ENCODE measurements around the gene NRG3. TPM values are rescaled to one million over a fixed set of nuclear protein-coding genes. Genes with fewer than 3 reads are reported as not detected.

The NRG3 gene
- total RNA-seq, 2 donors from 2014 or later, result 1.7 to 2.3 TPM

DNA sequence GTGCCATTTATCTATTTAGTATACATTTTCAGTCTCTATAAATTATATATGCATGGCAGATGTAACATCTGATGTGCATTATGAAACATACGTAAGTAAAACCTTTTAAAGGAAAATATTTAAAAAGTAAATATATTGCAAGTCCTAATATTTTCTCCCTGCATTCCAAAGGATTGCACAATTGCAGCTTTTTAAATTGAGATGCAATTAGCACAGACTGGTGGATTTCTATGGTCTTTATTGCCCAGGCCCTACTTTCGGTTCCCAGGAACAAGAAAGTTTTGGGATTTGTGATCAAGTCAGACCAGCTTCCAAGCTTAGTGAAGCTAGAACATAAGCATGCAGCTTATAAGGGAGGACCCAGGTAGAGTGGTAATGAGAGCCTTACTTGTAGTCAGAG lies 337.8 kb downstream of the NRG3 start:
- TF ChIP-seq, protein P1, sequence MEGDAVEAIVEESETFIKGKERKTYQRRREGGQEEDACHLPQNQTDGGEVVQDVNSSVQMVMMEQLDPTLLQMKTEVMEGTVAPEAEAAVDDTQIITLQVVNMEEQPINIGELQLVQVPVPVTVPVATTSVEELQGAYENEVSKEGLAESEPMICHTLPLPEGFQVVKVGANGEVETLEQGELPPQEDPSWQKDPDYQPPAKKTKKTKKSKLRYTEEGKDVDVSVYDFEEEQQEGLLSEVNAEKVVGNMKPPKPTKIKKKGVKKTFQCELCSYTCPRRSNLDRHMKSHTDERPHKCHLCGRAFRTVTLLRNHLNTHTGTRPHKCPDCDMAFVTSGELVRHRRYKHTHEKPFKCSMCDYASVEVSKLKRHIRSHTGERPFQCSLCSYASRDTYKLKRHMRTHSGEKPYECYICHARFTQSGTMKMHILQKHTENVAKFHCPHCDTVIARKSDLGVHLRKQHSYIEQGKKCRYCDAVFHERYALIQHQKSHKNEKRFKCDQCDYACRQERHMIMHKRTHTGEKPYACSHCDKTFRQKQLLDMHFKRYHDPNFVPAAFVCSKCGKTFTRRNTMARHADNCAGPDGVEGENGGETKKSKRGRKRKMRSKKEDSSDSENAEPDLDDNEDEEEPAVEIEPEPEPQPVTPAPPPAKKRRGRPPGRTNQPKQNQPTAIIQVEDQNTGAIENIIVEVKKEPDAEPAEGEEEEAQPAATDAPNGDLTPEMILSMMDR (conservative IDR thresholded peaks at IDR 0.05), result no peak
- no peak overlapping the region for H3K27ac ChIP-seq (ENCODE audit: low read depth, low read length)
- H3K36me3 ChIP-seq (ENCODE audit: control insufficient read depth, insufficient read depth, low read length), result no peaks in the 10 kb centered on the region
- H3K9me3 Mint-ChIP-seq, result no peaks in the 10 kb centered on the region
- H3K4me3 Mint-ChIP-seq, result no peak overlapping the region
- H3K27ac Mint-ChIP-seq, result no peak overlapping the region
- H3K4me3 ChIP-seq (ENCODE audit: low read length), result no peak overlapping the region
- DNase-seq, result no peak
- 53 to 83% methylated on average over 1 of the region's 2 CpGs for WGBS, 2 experiments (ENCODE audit: insufficient coverage in 1 of 2, insufficient read length in 1 of 2)
- no peaks in the 10 kb centered on the region for H3K9me3 ChIP-seq (ENCODE audit: control insufficient read depth, low read length)
- H3K27me3 ChIP-seq (ENCODE audit: control insufficient read depth, insufficient read depth, low read length, poor library complexity, severe bottlenecking), result no peaks in the 10 kb centered on the region
- no peaks in the 10 kb centered on the region for H3K4me1 ChIP-seq (ENCODE audit: control insufficient read depth, insufficient read depth, low read length)
- no peaks in the 10 kb centered on the region for H3K36me3 Mint-ChIP-seq (ENCODE audit: low read depth)
- H3K9ac ChIP-seq (ENCODE audit: extremely low read depth, low read length, poor library complexity, severe bottlenecking), result no peak overlapping the region
- peaks cover 6% of the 10 kb centered on the region for H3K27me3 Mint-ChIP-seq (ENCODE audit: insufficient read depth)
- no peaks in the 10 kb centered on the region for H3K4me1 Mint-ChIP-seq

DNA sequence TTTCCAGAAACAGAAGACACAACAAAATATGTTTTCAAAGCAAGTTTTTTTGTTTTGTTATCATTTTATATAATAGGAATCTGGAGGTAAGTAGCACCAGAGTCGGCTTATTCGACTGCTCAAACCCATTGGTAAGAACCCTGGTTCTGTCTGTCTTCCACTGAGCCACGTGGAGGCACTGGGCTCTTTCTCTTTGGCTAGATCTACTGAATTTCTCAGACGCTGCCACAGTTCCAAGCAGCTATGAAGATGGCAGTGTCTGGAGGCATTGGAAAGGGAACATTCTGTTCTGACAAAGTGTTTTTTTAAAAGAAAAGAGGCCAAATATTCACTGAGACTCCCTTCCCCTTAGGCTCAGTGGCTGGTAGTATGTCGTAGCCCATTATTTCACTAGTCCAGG lies 338.8 kb downstream of the NRG3 start:
- H3K4me3 Mint-ChIP-seq, result no peak overlapping the region
- H3K27me3 Mint-ChIP-seq (ENCODE audit: insufficient read depth), result peaks cover 5% of the 10 kb centered on the region
- H3K27ac Mint-ChIP-seq, result no peak overlapping the region
- no peaks in the 10 kb centered on the region for H3K9me3 ChIP-seq (ENCODE audit: control insufficient read depth, low read length)
- H3K9me3 Mint-ChIP-seq, result no peaks in the 10 kb centered on the region
- H3K27me3 ChIP-seq (ENCODE audit: control insufficient read depth, insufficient read depth, low read length, poor library complexity, severe bottlenecking), result no peaks in the 10 kb centered on the region
- H3K27ac ChIP-seq (ENCODE audit: low read depth, low read length), result no peak overlapping the region
- no peak overlapping the region for H3K9ac ChIP-seq (ENCODE audit: extremely low read depth, low read length, poor library complexity, severe bottlenecking)
- no peaks in the 10 kb centered on the region for H3K36me3 ChIP-seq (ENCODE audit: control insufficient read depth, insufficient read depth, low read length)
- no peak overlapping the region for H3K4me3 ChIP-seq (ENCODE audit: low read length)
- no peaks in the 10 kb centered on the region for H3K4me1 ChIP-seq (ENCODE audit: control insufficient read depth, insufficient read depth, low read length)
- H3K36me3 Mint-ChIP-seq (ENCODE audit: low read depth), result no peaks in the 10 kb centered on the region
- no peak for DNase-seq
- H3K4me1 Mint-ChIP-seq, result no peaks in the 10 kb centered on the region
- TF ChIP-seq, protein P1 (conservative IDR thresholded peaks at IDR 0.05), result no peak
- WGBS, 2 experiments (ENCODE audit: insufficient coverage in 1 of 2, insufficient read length in 1 of 2), result 80 to 91% methylated on average over 1 to 5 of the region's 5 CpGs

DNA sequence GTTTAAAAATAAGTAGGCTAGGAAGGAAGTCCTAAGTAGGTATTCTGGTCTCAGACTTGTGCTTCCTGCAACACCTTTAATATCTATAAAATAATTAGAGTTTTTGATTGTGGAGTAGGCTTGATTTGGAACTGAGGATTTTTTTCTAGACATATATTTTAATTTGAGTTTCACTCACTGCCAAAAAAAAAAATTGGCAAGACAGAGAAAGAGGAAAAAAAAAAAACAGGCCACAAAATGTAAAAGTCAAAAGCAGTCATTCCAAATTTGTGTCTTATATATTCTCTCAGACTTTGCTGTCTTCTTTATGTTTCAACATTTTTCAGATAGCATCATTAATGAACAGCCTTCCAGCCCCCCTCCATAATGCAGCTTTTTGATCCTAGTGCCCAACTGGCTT lies 346.1 kb downstream of the NRG3 start:
- Histone ChIP-seq H3K27me3 (ENCODE audit: control insufficient read depth, insufficient read depth, low read length, poor library complexity, severe bottlenecking) (no peaks in the 10 kb centered on the region), H3K9me3 (ENCODE audit: control insufficient read depth, low read length) (no peaks in the 10 kb centered on the region), H3K27ac (ENCODE audit: low read depth, low read length) (no peak overlapping the region), H3K9ac (ENCODE audit: extremely low read depth, low read length, poor library complexity, severe bottlenecking) (no peak overlapping the region), H3K4me3 (ENCODE audit: low read length) (no peak overlapping the region), H3K36me3 (ENCODE audit: control insufficient read depth, insufficient read depth, low read length) (no peaks in the 10 kb centered on the region), H3K4me1 (ENCODE audit: control insufficient read depth, insufficient read depth, low read length) (no peaks in the 10 kb centered on the region)
- H3K27me3 Mint-ChIP-seq (ENCODE audit: insufficient read depth), result no peaks in the 10 kb centered on the region
- H3K27ac Mint-ChIP-seq, result no peak overlapping the region
- H3K4me1 Mint-ChIP-seq, result no peaks in the 10 kb centered on the region
- H3K4me3 Mint-ChIP-seq, result no peak overlapping the region
- TF ChIP-seq, protein P1 (conservative IDR thresholded peaks at IDR 0.05), result no peak
- DNase-seq, result no peak
- no peaks in the 10 kb centered on the region for H3K9me3 Mint-ChIP-seq
- H3K36me3 Mint-ChIP-seq (ENCODE audit: low read depth), result no peaks in the 10 kb centered on the region

All from endodermal cell (in vitro differentiated cells).